DOHH2 (cell line): ENCODE results near the gene QSOX2.

Source experiments
- CTCF ChIP-seq: fragments of 200-600 bp; sonication (generic); IDR thresholded peaks from one replicate; pipeline ENCODE4 v1.5.1; 2014; ENCODE audit warnings: antibody characterized with exemption, mild to moderate bottlenecking, low read depth, low read length; ENCODE audit not compliant: poor library complexity, severe bottlenecking
- EZH2phosphoT487 ChIP-seq: fragments of 200-600 bp; sonication (generic); IDR thresholded peaks from 2 replicates; pipeline ENCODE4 v1.6.1; 2017; ENCODE audit warnings: borderline replicate concordance, mild to moderate bottlenecking, antibody characterized with exemption, low read length, moderate library complexity, mixed read lengths

GRCh38 chr9:136193127-136193890 is 52.3 kb downstream of the QSOX2 start:
- TF ChIP-seq CTCF (no peak), EZH2phosphoT487 (no peak)
